ENCODE data around the gene CD33. TPM values are rescaled to one million over a fixed set of nuclear protein-coding genes. Genes with fewer than 3 reads are reported as not detected.
"Not testable (repeated sequence)": the region's sequence is repeated elsewhere in the genome, so short reads cannot be mapped to it uniquely, and the experiment has no call there.

Gene CD33
- total RNA-seq (2021) = not detected in 2 replicates
- Bru-seq, nascent RNA = not detected
- BruChase-seq, experiment 1, labeled RNA remaining after a 2-hour chase = not detected
- percentile 6 among the genes with signal in this experiment for BruChase-seq, experiment 2, labeled RNA remaining after a 6-hour chase
- long read RNA-seq = 0 reads

DNA sequence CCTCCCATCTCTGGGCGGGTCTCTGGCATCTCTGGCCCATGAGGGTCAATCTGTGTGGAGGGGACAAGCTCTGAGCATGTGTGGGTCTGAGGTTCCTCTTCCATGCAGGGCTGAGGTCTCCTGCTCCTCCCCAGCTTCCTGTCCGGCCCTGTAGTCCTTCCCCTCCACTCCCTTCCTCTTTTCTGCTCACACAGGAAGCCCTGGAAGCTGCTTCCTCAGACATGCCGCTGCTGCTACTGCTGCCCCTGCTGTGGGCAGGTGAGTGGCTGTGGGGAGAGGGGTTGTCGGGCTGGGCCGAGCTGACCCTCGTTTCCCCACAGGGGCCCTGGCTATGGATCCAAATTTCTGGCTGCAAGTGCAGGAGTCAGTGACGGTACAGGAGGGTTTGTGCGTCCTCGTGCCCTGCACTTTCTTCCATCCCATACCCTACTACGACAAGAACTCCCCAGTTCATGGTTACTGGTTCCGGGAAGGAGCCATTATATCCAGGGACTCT lies at the start of gene CD33:
Gene CD33, plus strand, starts transcription at position 183 of the 496 bp plus-strand sequence. Its CDS starts 39 bp downstream, at position 222.
- H3K36me3 ChIP-seq (ENCODE audit: low read depth); H4K20me1 ChIP-seq (ENCODE audit: insufficient read depth); H3F3A ChIP-seq (ENCODE audit: insufficient read depth, low read depth); H3K79me2 ChIP-seq (ENCODE audit: low read depth); H3K9me2 ChIP-seq (ENCODE audit: insufficient read depth); H3K4me1 ChIP-seq (replicated peaks; ENCODE audit: insufficient read depth); POLR2A ChIA-PET (ENCODE audit: unreplicated experiment); intact Hi-C loops (cut with micrococcal nuclease; ENCODE audit: unreplicated experiment); DNase-seq; BruUV-seq (replicated peaks); H3K4me2 ChIP-seq; CTCF ChIA-PET; H3K9me3 ChIP-seq (ENCODE audit: insufficient read depth, low read depth); H2AFZ ChIP-seq; H3K4me3 ChIP-seq; H3K27ac ChIP-seq: not testable (repeated sequence)
- H3K27me3 ChIP-seq (ENCODE audit: insufficient read depth, low read depth) = peaks cover 80% of the 10 kb centered on the region

DNA sequence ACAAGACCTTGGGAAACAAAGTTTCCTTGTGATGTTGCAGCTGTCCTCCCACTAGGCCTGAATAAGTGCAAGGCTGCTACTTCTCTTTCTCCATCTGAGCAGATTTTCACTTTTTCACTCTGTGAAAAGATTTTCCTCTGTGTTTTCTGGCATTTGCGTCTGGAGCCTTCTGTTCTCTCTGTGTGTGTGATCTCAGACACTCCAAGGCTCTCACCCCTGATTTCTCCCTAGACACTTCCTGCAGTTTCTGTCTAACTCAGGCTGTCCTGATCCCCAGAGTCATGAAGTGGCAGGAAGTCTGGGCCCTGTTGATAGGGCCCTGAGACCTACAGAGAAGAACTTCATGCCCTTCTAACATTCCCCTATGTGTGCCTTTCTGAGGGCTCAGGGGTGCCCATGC lies 45.6 kb upstream of the CD33 start:
- intact Hi-C loops (cut with micrococcal nuclease; ENCODE audit: unreplicated experiment) = no loop called here
- CTCF ChIA-PET = interaction anchor here (0.6 kb wide), 1 partner anchor 98 kb away, joined by 8 read pairs; no protein-coding TSS in a partner anchor

DNA sequence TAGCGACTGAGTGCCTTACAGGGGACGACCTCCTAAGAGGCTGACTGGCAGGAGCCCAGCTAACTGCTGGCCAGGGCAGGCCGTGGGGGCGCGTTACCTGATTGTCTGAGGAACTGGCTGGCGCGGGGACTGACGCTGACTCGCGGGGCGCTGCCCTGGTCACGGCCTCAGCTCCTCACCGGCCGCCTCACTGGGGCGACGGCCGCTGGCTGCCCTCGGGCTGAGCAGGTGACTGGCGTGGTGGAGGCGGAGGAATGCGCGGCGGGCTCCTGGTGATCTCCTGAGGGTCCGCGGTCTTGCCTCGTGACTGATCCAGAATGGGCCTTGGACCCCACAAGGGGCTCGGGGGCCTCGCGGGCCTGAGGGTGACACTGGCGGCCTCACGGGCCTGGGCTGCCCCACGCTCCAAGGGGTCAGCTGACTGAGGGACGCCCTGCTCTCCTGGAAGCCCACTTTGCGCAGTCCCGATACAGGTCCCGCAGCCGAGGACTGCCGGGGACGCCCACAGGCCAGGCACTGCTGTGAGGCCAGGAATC lies 43.4 kb upstream of the CD33 start:
- no peaks in the 10 kb centered on the region for H3K9me2 ChIP-seq (ENCODE audit: insufficient read depth)
- no peak overlapping the region for H3K27ac ChIP-seq
- H3K9me3 ChIP-seq (ENCODE audit: insufficient read depth, low read depth) = no peaks in the 10 kb centered on the region
- TF ChIP-seq EZH2 (IDR thresholded peaks at IDR 0.05; ENCODE audit: low read depth) = no peak
- TF ChIP-seq, protein P1, sequence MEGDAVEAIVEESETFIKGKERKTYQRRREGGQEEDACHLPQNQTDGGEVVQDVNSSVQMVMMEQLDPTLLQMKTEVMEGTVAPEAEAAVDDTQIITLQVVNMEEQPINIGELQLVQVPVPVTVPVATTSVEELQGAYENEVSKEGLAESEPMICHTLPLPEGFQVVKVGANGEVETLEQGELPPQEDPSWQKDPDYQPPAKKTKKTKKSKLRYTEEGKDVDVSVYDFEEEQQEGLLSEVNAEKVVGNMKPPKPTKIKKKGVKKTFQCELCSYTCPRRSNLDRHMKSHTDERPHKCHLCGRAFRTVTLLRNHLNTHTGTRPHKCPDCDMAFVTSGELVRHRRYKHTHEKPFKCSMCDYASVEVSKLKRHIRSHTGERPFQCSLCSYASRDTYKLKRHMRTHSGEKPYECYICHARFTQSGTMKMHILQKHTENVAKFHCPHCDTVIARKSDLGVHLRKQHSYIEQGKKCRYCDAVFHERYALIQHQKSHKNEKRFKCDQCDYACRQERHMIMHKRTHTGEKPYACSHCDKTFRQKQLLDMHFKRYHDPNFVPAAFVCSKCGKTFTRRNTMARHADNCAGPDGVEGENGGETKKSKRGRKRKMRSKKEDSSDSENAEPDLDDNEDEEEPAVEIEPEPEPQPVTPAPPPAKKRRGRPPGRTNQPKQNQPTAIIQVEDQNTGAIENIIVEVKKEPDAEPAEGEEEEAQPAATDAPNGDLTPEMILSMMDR (conservative IDR thresholded peaks at IDR 0.05) = no peak
- no peak overlapping the region for H3K4me2 ChIP-seq
- H2AFZ ChIP-seq = no peak overlapping the region
- H3K27me3 ChIP-seq (ENCODE audit: insufficient read depth, low read depth) = peaks cover 81% of the 10 kb centered on the region
- CTCF ChIA-PET = no interaction called here
- no TSS peak for BruUV-seq (replicated peaks)
- no peaks in the 10 kb centered on the region for H4K20me1 ChIP-seq (ENCODE audit: insufficient read depth)
- H3K4me1 ChIP-seq (replicated peaks; ENCODE audit: insufficient read depth) = no peaks in the 10 kb centered on the region
- intact Hi-C loops (cut with micrococcal nuclease; ENCODE audit: unreplicated experiment) = no loop called here
- DNase-seq = no peak
- no peaks in the 10 kb centered on the region for H3K36me3 ChIP-seq (ENCODE audit: low read depth)
- POLR2A ChIA-PET (ENCODE audit: unreplicated experiment) = no interaction called here
- no peaks in the 10 kb centered on the region for H3K79me2 ChIP-seq (ENCODE audit: low read depth)
- no peak overlapping the region for H3K4me3 ChIP-seq
- no peaks in the 10 kb centered on the region for H3F3A ChIP-seq (ENCODE audit: insufficient read depth, low read depth)

More for the DNA sequence above, 45.6 kb upstream of the CD33 start:
- Histone ChIP-seq H3K27me3 (ENCODE audit: insufficient read depth, low read depth) (peaks cover 79% of the 10 kb centered on the region), H3K36me3 (ENCODE audit: low read depth) (no peaks in the 10 kb centered on the region), H3K4me2 (no peak overlapping the region), H3K9me3 (ENCODE audit: insufficient read depth, low read depth) (no peaks in the 10 kb centered on the region), H3K79me2 (ENCODE audit: low read depth) (no peaks in the 10 kb centered on the region), H3K9me2 (ENCODE audit: insufficient read depth) (no peaks in the 10 kb centered on the region), H3K4me1 (replicated peaks; ENCODE audit: insufficient read depth) (no peaks in the 10 kb centered on the region), H4K20me1 (ENCODE audit: insufficient read depth) (no peaks in the 10 kb centered on the region), H3K4me3 (no peak overlapping the region), H2AFZ (no peak overlapping the region), H3F3A (ENCODE audit: insufficient read depth, low read depth) (no peaks in the 10 kb centered on the region), H3K27ac (no peak overlapping the region)
- no peak for TF ChIP-seq EZH2 (IDR thresholded peaks at IDR 0.05; ENCODE audit: low read depth)
- TF ChIP-seq, protein P1 (conservative IDR thresholded peaks at IDR 0.05) = no peak
- POLR2A ChIA-PET (ENCODE audit: unreplicated experiment) = no interaction called here
- no peak for DNase-seq
- no TSS peak for BruUV-seq (replicated peaks)

All from PC-9 (cell line).